ENCODE measurements around the gene SPOP.
"Not testable (repeated sequence)": the region's sequence is repeated elsewhere in the genome, so short reads cannot be mapped to it uniquely, and the experiment has no call there.

The SPOP gene

GRCh38 chr17:49572806-49573420, 105.0 kb downstream of the SPOP start:
- DNase-seq, result no peak
- ATAC-seq, result no peak

GRCh38 chr17:49572226-49572625, 105.7 kb downstream of the SPOP start:
- no peak for ATAC-seq
- no peak for DNase-seq

- no peak for ATAC-seq
- no peak for DNase-seq
Observed at GRCh38 chr17:49571764-49572163, 106.1 kb downstream of the SPOP start.

- ATAC-seq, result no peak
Observed at GRCh38 chr17:49571283-49571682, 106.6 kb downstream of the SPOP start.

GRCh38 chr17:49570540-49571242, 107.2 kb downstream of the SPOP start:
- DNase-seq, result no peak
- ATAC-seq, result no peak

More at GRCh38 chr17:49571283-49571682, 106.6 kb downstream of the SPOP start:
- no peak for DNase-seq

DNA sequence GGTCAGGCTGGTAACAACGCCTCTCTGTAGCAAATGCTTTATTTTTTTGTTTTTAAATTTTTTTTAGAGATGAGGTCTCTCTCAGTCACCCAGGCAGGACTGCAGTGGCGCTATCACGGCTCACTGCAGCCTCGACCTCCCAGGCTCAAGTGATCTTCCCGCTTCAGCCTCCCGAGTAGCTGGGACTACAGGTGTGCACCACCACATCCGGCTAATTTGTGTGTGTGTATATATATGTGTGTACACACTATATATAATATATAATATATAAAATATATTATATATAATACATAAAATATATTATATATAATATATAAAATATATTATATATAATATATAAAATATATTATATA, 109.2 kb downstream of the SPOP start:
- ATAC-seq, DNase-seq: not testable (repeated sequence)

DNA sequence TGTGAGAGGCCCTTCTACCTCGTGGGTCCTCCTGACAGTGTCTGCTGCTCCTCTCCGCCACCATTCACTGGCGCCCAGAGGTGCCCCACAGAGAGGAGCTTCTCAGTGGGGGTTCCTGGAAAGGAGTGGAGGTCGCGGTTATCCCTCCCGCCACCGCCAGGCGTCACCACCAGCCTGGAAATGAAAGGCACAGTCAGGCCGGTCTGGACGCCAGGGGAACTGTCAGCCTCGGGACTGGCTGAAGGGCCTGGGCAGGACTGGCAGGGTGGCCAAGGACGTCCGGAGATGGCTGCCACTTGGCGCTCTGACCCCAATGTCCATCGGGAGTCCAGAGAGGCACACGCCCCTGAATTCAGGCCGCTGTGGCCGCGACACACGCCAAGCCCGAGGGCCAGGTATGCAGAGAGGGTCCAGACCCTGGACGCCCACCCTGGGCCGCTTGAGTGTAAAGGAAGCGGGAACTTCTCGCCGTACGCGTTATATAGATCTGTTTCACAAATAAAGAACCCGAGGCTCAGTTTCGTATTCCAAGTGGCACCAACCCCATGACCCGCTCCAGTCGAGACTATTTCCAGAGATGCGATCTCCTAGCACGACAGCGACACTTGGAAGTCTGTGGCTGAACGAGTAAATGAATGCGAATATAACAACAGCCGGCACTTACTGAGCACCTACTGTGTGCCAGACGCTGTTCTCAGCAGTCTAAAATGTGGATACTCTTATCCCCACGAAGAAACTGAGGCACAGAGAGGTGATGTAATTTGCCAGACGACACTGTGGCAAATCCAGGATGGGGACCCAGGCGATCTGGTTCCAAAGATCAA, 109.8 kb downstream of the SPOP start:
- ATAC-seq (peak; percentile 48), DNase-seq (peak; percentile 91)

- ATAC-seq, result no peak
- no peak for DNase-seq
Observed at GRCh38 chr17:49567104-49567521, 110.8 kb downstream of the SPOP start.

GRCh38 chr17:49566668-49567071, 111.2 kb downstream of the SPOP start:
- no peak for ATAC-seq
- DNase-seq, result no peak

- ATAC-seq (no peak), DNase-seq (peak; percentile 45)
Observed at GRCh38 chr17:49565948-49566491, 111.9 kb downstream of the SPOP start.

GRCh38 chr17:49564638-49565037, 113.3 kb downstream of the SPOP start:
- DNase-seq (no peak), ATAC-seq (no peak)

DNA sequence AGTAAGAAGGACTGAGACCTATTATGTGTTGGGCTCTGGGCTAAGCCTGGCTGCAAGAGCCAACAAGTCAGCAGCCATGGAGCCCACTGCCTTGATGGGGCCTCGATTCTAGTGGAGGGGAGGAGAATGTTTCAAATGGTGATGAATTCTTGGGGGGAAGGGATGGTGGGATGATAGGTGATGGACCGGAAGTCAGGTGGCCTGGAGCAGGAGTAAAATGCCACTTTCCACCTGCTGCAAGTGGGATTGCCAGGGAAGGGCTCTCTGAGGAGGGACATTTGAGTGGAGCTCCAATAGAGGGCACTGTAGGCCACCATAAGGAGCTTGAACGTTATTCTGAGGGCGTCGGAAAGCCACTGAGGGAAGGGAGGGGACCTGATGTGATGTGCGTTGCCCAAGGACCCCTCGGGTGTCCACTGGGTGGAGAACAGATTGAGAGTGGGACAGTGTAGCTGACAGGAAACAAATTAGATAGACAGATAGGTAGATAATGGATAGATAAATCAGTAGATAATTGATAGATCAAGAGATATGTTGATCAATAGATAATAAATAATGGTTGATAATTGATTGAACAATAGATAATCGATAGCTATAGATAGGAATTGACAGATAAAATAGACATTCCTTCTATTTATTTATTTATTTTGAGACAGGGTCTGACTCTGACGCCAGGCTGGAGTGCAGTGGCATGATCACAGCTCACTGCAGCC, 120.4 kb downstream of the SPOP start:
- DNase-seq, result no peak
- no peak for ATAC-seq

DNA sequence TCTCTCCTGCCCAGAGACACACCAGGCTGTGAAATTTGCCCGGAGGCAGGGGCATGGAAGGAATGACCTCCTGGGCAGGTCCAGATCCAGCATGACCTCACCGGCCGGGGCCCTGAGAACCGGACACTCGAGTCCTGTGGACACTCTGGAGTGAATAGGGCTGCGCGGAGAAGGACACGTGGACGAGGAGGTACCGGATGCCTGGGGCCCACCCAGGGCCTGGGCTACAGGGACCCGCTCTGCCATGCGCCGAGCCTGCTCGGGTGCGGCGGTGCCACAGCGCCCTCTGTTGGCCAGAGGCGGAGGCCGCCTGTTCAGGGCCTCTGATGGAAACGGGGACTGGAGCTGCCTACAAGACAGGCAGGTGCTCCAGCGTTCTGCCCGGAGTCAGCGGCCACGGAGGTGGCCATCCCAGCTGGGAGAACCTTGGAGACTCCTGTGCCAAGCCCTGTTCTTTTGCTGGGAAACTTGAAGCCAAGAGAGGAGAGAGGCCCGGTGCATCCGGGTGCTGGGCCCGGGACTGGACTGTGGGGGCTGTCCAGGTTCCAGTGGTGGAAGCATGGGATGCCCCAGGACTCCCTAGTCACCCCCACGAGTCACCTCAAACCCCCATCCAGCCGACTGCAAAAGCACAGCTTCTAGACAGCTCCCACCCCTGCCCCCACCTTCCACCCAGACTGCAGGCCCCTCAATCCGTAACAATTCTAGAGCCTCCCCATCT, 121.5 kb downstream of the SPOP start:
- DNase-seq, result peak; percentile 91
- ATAC-seq, result peak; percentile 96

- no peak for ATAC-seq
- DNase-seq, result no peak
Observed at GRCh38 chr17:49555495-49556222, 122.2 kb downstream of the SPOP start.

GRCh38 chr17:49554694-49555494, 123.0 kb downstream of the SPOP start:
- ATAC-seq (no peak), DNase-seq (no peak)

- DNase-seq (no peak), ATAC-seq (no peak)
Observed at GRCh38 chr17:49553676-49554335, 124.1 kb downstream of the SPOP start.

DNA sequence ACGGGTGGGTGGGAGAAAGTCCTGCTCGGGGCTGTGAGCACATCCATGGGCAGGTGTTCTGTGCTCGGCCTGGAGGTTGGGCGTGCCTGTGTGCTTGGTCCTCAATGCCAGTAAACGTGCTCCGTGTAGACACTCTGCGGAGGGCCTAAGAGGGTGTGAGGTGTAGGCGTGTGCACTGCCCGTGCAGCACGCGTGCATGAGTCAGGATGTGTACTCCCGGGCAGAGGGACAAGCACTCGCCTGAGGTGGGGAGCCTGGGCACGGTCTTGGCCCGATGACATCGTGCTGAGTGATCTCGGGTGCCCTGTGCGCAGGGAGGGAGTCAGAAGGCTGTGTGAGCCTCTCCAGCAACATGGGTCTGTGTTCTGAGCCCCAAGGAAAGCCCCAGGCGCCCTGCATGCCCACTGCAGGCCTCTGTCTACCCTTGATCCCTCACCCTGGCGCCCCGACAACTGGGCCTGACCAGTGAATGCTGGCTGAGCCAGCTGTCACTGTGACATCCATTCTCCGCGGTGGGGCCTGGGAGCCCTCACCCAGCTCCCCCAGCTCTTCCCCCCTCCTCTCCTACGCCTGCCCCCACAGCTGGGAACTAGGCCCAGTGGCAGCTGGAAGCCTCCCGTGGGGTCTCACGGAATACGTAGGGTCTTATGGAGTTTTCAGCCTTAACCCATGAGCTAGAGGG, 125.7 kb downstream of the SPOP start:
- no peak for DNase-seq
- no peak for ATAC-seq

DNA sequence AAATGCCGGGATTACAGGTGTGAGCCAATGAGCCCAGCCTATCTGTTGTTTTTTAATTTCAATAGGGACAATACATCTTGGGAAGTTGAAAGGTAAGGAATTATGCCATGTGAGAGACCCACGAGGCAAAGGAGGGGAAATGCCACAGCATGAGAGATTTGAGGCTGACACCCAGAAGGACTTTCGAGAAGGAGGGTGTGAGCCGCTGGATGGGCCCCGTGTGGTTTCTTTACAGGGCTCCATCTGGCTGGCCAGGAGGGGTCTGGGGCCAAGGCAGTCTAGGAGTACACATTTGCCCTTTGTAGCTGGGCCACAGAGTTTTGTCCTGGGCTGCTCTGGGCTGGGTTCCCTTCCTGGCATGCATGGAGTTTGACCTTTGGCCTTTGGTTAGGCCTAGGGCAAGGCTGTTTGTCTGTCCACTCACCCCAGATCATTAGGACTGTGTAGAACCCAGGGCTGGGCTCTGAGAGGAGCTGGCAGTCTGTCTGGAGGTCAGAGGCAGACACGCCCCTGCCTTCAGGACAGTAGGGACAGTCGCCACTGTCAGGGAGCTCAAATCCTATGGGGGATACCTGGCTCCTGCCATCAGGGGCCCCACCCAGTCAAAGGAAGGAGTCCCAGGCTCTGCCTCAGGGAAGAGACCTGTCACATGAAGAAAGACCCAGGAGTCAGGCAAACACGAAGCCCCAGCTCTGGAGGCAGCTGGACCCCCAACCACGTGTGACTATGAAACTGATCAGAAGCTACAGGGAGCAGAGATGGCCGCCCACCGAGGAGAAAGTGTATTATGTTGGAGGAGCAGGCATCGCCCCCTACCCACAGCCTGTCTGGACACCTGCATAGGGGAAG, 126.5 kb downstream of the SPOP start:
- DNase-seq (no peak), ATAC-seq (no peak)
